Activated CD8-positive, alpha-beta memory T cell treated with anti-CD3 and anti-CD28 coated beads, Interleukin-2, amount 10 ng/mL, durations not matched to agents 7 days and 5 days (primary cell): ENCODE data around the gene OST4. TPM values are rescaled to one million over a fixed set of nuclear protein-coding genes. Genes with fewer than 3 reads are reported as not detected.

Source experiments
- ATAC-seq: fragments of 150-1000 bp; cut with Tn5 transposase; one replicate; pipeline ENCODE4 v1.10.0; 2021; ENCODE audit warnings: moderate library complexity
- CTCF ChIA-PET: fragments of 350-600 bp; sonication (Branson Sonifier 250); formaldehyde crosslinking; loops from one replicate; lab custom pipeline; 2021; ENCODE audit warnings: antibody characterized with exemption; lab: Charles Lee
- DNase-seq: peaks from one replicate; pipeline ENCODE4 v3.0.0-alpha.2; 2020
- H3K27ac Mint-ChIP-seq: one replicate; pipeline ENCODE4 v1.8.0; 2021; ENCODE audit warnings: mild to moderate bottlenecking, mixed read lengths
- H3K27me3 Mint-ChIP-seq: one replicate; pipeline ENCODE4 v1.8.0; 2021; ENCODE audit warnings: mixed read lengths
- H3K36me3 Mint-ChIP-seq: one replicate; pipeline ENCODE4 v1.8.0; 2021; ENCODE audit warnings: mild to moderate bottlenecking, mixed read lengths
- H3K4me1 Mint-ChIP-seq: one replicate; pipeline ENCODE4 v1.8.0; 2021; ENCODE audit warnings: mixed read lengths
- H3K4me3 Mint-ChIP-seq: one replicate; pipeline ENCODE4 v1.8.0; 2021; ENCODE audit warnings: mild to moderate bottlenecking, moderate library complexity, mixed read lengths
- H3K9me3 Mint-ChIP-seq: one replicate; pipeline ENCODE4 v1.8.0; 2022; ENCODE audit warnings: low read depth, mixed read lengths
- total RNA-seq, 2 experiments: library from RNA; stranded (reverse); gene quantifications; one replicate each; pipeline ENCODE4 v1.2.3, GENCODE V29; 2021

OST4 gene
- total RNA-seq, 2 experiments from 2014 or later, result 248 to 318 TPM

GRCh38 chr2:27038631-27039339 is 32.7 kb downstream of the OST4 start:
- ATAC-seq (no peak), DNase-seq (no peak)
- no peak overlapping the region for H3K27ac Mint-ChIP-seq
- CTCF ChIA-PET, result interaction anchor here (2.1 kb wide), 1 partner anchor 77 kb away, joined by 8 read pairs; no protein-coding TSS in a partner anchor
- peaks cover 40% of the 10 kb centered on the region for H3K36me3 Mint-ChIP-seq
- H3K4me1 Mint-ChIP-seq, result peaks cover 30% of the 10 kb centered on the region
- no peaks in the 10 kb centered on the region for H3K27me3 Mint-ChIP-seq
- H3K9me3 Mint-ChIP-seq, result no peaks in the 10 kb centered on the region
- H3K4me3 Mint-ChIP-seq, result no peak overlapping the region

DNA sequence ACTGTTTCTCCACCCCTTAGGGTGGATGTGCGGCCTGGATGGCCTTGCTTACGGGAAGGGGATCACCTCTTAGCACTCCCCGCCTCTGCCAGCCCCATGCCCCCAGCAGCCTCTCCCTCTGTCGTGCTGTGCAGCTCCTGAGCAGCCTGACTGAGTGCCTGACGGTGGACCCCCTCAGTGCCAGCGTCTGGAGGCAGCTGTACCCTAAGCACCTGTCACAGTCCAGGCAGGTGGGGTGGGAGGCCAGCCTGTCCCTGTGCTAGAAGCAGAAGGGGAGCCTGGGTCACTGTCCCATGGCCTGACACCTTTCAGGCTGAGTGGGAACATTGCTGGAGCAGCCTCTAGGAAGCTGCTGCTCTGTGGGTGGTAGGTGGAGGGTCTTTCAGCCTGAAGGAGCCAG is 33.4 kb downstream of the OST4 start:
- H3K4me1 Mint-ChIP-seq, result peaks cover 36% of the 10 kb centered on the region
- H3K27ac Mint-ChIP-seq, result no peak overlapping the region
- DNase-seq (no peak), ATAC-seq (no peak)
- H3K27me3 Mint-ChIP-seq, result no peaks in the 10 kb centered on the region
- CTCF ChIA-PET, result interaction anchor here (2.1 kb wide), 1 partner anchor 76 kb away, joined by 8 read pairs; no protein-coding TSS in a partner anchor
- H3K9me3 Mint-ChIP-seq, result no peaks in the 10 kb centered on the region
- no peak overlapping the region for H3K4me3 Mint-ChIP-seq
- H3K36me3 Mint-ChIP-seq, result peaks cover 40% of the 10 kb centered on the region

GRCh38 chr2:27033253-27033852 is 38.1 kb downstream of the OST4 start:
- ATAC-seq, result peak; percentile 8
- DNase-seq, result no peak
- Mint-ChIP-seq H3K9me3 (no peaks in the 10 kb centered on the region), H3K27me3 (no peaks in the 10 kb centered on the region), H3K27ac (peak overlapping the region; percentile 87), H3K4me1 (peaks cover 56% of the 10 kb centered on the region), H3K4me3 (peak overlapping the region; percentile 92), H3K36me3 (peaks cover 35% of the 10 kb centered on the region)
- CTCF ChIA-PET, result interaction anchor here (0.9 to 3.7 kb wide), 7 partner anchors 13 to 270 kb away, joined by 3 to 16 read pairs (median 4); partner anchors contain the start of gene AGBL5

- peak within 1 kb of the TSS; percentile 87 for H3K27ac Mint-ChIP-seq
- CTCF ChIA-PET, result interaction anchor here (0.9 to 3.7 kb wide), 7 partner anchors 16 to 271 kb away, joined by 3 to 16 read pairs (median 4); partner anchors contain the start of gene AGBL5
- H3K4me3 Mint-ChIP-seq, result peak within 1 kb of the TSS; percentile 92
Observed at GRCh38 chr2:27032495-27033252, 38.8 kb downstream of the OST4 start, which contains the start of gene TMEM214. TMEM214 (plus strand) TSS chr2:27032965; CDS start chr2:27033016, 51 bp downstream.

GRCh38 chr2:27029051-27029450 is 42.4 kb downstream of the OST4 start:
- H3K4me3 Mint-ChIP-seq, result no peak overlapping the region
- no peak overlapping the region for H3K27ac Mint-ChIP-seq
- ATAC-seq (no peak), DNase-seq (no peak)
- peaks cover 48% of the 10 kb centered on the region for H3K4me1 Mint-ChIP-seq
- CTCF ChIA-PET, result interaction anchor here (1.1 to 2.8 kb wide), 2 partner anchors 12 to 67 kb away, joined by 3 to 8 read pairs; no protein-coding TSS in a partner anchor
- H3K36me3 Mint-ChIP-seq, result peaks cover 11% of the 10 kb centered on the region
- no peaks in the 10 kb centered on the region for H3K27me3 Mint-ChIP-seq
- no peaks in the 10 kb centered on the region for H3K9me3 Mint-ChIP-seq

More at GRCh38 chr2:27032495-27033252, 38.8 kb downstream of the OST4 start, which contains the start of gene TMEM214:
- peaks cover 34% of the 10 kb centered on the region for H3K36me3 Mint-ChIP-seq
- DNase-seq, result peak; percentile 89
- H3K9me3 Mint-ChIP-seq, result no peaks in the 10 kb centered on the region
- ATAC-seq, result peak; percentile 99
- H3K27me3 Mint-ChIP-seq, result no peaks in the 10 kb centered on the region
- peaks cover 59% of the 10 kb centered on the region for H3K4me1 Mint-ChIP-seq

GRCh38 chr2:27027211-27027651 is 44.2 kb downstream of the OST4 start:
- no peak for ATAC-seq
- CTCF ChIA-PET, result no interaction called here
- no peaks in the 10 kb centered on the region for H3K9me3 Mint-ChIP-seq
- H3K27ac Mint-ChIP-seq, result no peak overlapping the region
- DNase-seq, result no peak
- H3K4me3 Mint-ChIP-seq, result no peak overlapping the region
- H3K27me3 Mint-ChIP-seq, result no peaks in the 10 kb centered on the region
- H3K4me1 Mint-ChIP-seq, result peaks cover 38% of the 10 kb centered on the region
- H3K36me3 Mint-ChIP-seq, result peaks cover 9% of the 10 kb centered on the region

- no peak overlapping the region for H3K27ac Mint-ChIP-seq
- peaks cover 6% of the 10 kb centered on the region for H3K36me3 Mint-ChIP-seq
- H3K4me1 Mint-ChIP-seq, result peaks cover 28% of the 10 kb centered on the region
- no peak overlapping the region for H3K4me3 Mint-ChIP-seq
- no peaks in the 10 kb centered on the region for H3K9me3 Mint-ChIP-seq
- no peak for ATAC-seq
- no peak for DNase-seq
- CTCF ChIA-PET, result no interaction called here
- no peaks in the 10 kb centered on the region for H3K27me3 Mint-ChIP-seq
Observed at GRCh38 chr2:27025861-27026851, 45.3 kb downstream of the OST4 start.

- DNase-seq (no peak), ATAC-seq (no peak)
- CTCF ChIA-PET, result no interaction called here
- Mint-ChIP-seq H3K27me3 (no peaks in the 10 kb centered on the region), H3K36me3 (peaks cover 6% of the 10 kb centered on the region), H3K4me3 (no peak overlapping the region), H3K27ac (no peak overlapping the region), H3K4me1 (peaks cover 20% of the 10 kb centered on the region), H3K9me3 (no peaks in the 10 kb centered on the region)
Observed at GRCh38 chr2:27025281-27025800, 46.1 kb downstream of the OST4 start.

GRCh38 chr2:27024812-27025211 is 46.6 kb downstream of the OST4 start:
- Mint-ChIP-seq H3K27ac (no peak overlapping the region), H3K9me3 (no peaks in the 10 kb centered on the region), H3K27me3 (no peaks in the 10 kb centered on the region), H3K36me3 (peaks cover 6% of the 10 kb centered on the region), H3K4me3 (no peak overlapping the region), H3K4me1 (peaks cover 15% of the 10 kb centered on the region)
- DNase-seq, result no peak
- peak; percentile 22 for ATAC-seq
- CTCF ChIA-PET, result no interaction called here

GRCh38 chr2:27024188-27024587 is 47.3 kb downstream of the OST4 start:
- Mint-ChIP-seq H3K27ac (no peak overlapping the region), H3K9me3 (no peaks in the 10 kb centered on the region), H3K4me1 (peaks cover 9% of the 10 kb centered on the region), H3K27me3 (no peaks in the 10 kb centered on the region), H3K4me3 (no peak overlapping the region), H3K36me3 (peaks cover 5% of the 10 kb centered on the region)
- CTCF ChIA-PET, result no interaction called here
- no peak for DNase-seq
- no peak for ATAC-seq

- no peaks in the 10 kb centered on the region for H3K27me3 Mint-ChIP-seq
- no peak overlapping the region for H3K4me3 Mint-ChIP-seq
- H3K27ac Mint-ChIP-seq, result no peak overlapping the region
- no peak for ATAC-seq
- H3K36me3 Mint-ChIP-seq, result peaks cover under 1% of the 10 kb centered on the region
- CTCF ChIA-PET, result no interaction called here
- H3K4me1 Mint-ChIP-seq, result peaks cover 5% of the 10 kb centered on the region
- H3K9me3 Mint-ChIP-seq, result no peaks in the 10 kb centered on the region
- DNase-seq, result no peak
Observed at GRCh38 chr2:27023740-27024139, 47.7 kb downstream of the OST4 start.
